GM12873 (cell line): Measurements from ENCODE around the gene GSTA5.

Experiments used
- CTCF ChIP-seq: IDR thresholded peaks from 2 replicates; pipeline ENCODE4 v1.5.1; 2012; ENCODE audit warnings: low read depth, mild to moderate bottlenecking, moderate library complexity, low read length, control low read depth; ENCODE audit not compliant: insufficient read depth; ENCODE audit errors: missing control alignments

Gene GSTA5

DNA sequence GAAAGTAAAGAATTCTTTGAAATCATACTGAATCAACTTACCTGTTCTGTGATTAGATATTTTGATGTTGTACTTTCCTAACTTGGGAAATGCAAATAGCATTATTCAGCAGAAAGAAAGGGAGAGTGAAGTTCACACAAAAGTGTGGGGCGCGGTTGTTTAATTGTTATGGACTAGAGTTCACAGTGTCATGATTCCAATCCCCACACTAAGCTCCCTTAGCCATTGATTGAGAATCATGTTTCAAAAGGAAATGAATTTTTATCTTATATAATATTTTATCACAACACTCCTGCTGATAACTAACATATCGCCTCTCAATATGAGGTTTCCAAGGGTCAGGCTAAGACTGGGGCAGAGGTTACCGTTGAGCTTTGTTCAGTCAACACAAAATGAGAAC, 3.0 kb upstream of the GSTA5 start:
- no peak for TF ChIP-seq CTCF

- peak; percentile 86 for TF ChIP-seq CTCF
These were observed 1.2 kb downstream of the GSTA5 start for GRCh38 chr6:52839124-52840055.

- no peak for TF ChIP-seq CTCF
These were observed 6.1 kb downstream of the GSTA5 start for GRCh38 chr6:52834481-52834880.

GRCh38 chr6:52829046-52829817, 11.4 kb downstream of the GSTA5 start:
- TF ChIP-seq CTCF, result no peak

GRCh38 chr6:52826513-52826912, 14.1 kb downstream of the GSTA5 start:
- no peak for TF ChIP-seq CTCF

GRCh38 chr6:52821842-52822241, 18.8 kb downstream of the GSTA5 start:
- TF ChIP-seq CTCF, result no peak

- no peak for TF ChIP-seq CTCF
These were observed 20.4 kb downstream of the GSTA5 start for GRCh38 chr6:52820198-52820597.
